ENCODE results near the gene CDH13.

The CDH13 gene

GRCh38 chr16:83464991-83465390 lies 838.2 kb downstream of the CDH13 start:
- H3F3A ChIP-seq (ENCODE audit: control insufficient read depth, insufficient read depth): no peaks in the 10 kb centered on the region
- TF ChIP-seq EZH2phosphoT487 (IDR thresholded peaks at IDR 0.05; ENCODE audit: borderline replicate concordance, low read length) (no peak), CTCF (IDR thresholded peaks at IDR 0.05; ENCODE audit: low read depth, low read length, poor library complexity, severe bottlenecking) (no peak)

DNA sequence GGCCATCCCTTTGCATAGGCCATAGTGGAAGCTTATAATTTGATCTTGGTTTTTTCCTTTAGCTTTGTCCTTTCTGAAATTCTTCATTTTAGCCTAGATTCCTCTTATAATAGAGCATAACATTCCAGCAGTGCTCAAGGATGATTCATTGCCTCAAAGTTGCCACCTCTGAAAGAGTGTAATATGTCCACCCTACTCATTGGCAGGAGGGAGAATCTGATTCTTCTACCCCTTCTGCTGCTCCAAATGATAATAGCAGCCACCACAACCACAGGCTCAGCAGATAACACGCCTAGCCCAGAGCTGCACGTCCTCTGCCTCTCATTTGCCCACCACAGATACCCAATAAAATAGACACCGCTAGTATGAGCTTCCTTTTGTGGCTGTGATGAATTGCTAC lies 843.6 kb downstream of the CDH13 start:
- H3K79me2 ChIP-seq (ENCODE audit: control insufficient read depth, low read length): no peaks in the 10 kb centered on the region
- no peak overlapping the region for H3K4me2 ChIP-seq (ENCODE audit: low read length)
- H3K27ac ChIP-seq (ENCODE audit: low read depth, low read length): no peak overlapping the region
- no peaks in the 10 kb centered on the region for H3F3A ChIP-seq (ENCODE audit: control insufficient read depth, insufficient read depth)
- no peaks in the 10 kb centered on the region for H4K20me1 ChIP-seq (ENCODE audit: control insufficient read depth, insufficient read depth, low read depth, low read length)
- no peaks in the 10 kb centered on the region for H3K27me3 ChIP-seq (ENCODE audit: control insufficient read depth, low read length)
- TF ChIP-seq EZH2phosphoT487 (IDR thresholded peaks at IDR 0.05; ENCODE audit: borderline replicate concordance, low read length): no peak
- TF ChIP-seq CTCF (IDR thresholded peaks at IDR 0.05; ENCODE audit: low read depth, low read length, poor library complexity, severe bottlenecking): no peak
- no peaks in the 10 kb centered on the region for H3K9me3 ChIP-seq (ENCODE audit: control insufficient read depth, insufficient read depth, low read length)
- H3K4me3 ChIP-seq (ENCODE audit: low read length): no peak overlapping the region
- H3K9me2 ChIP-seq (replicated peaks; ENCODE audit: control insufficient read depth, low read length): no peaks in the 10 kb centered on the region
- no peaks in the 10 kb centered on the region for H3K36me3 ChIP-seq (ENCODE audit: control insufficient read depth, low read length)
- no peaks in the 10 kb centered on the region for H3K4me1 ChIP-seq (ENCODE audit: control insufficient read depth, low read length)

More at GRCh38 chr16:83464991-83465390, 838.2 kb downstream of the CDH13 start:
- no peak overlapping the region for H3K4me3 ChIP-seq (ENCODE audit: low read length)
- no peaks in the 10 kb centered on the region for H3K27me3 ChIP-seq (ENCODE audit: control insufficient read depth, low read length)
- no peaks in the 10 kb centered on the region for H3K9me3 ChIP-seq (ENCODE audit: control insufficient read depth, insufficient read depth, low read length)
- no peak overlapping the region for H3K27ac ChIP-seq (ENCODE audit: low read depth, low read length)
- no peaks in the 10 kb centered on the region for H3K36me3 ChIP-seq (ENCODE audit: control insufficient read depth, low read length)
- H4K20me1 ChIP-seq (ENCODE audit: control insufficient read depth, insufficient read depth, low read depth, low read length): no peaks in the 10 kb centered on the region
- no peaks in the 10 kb centered on the region for H3K4me1 ChIP-seq (ENCODE audit: control insufficient read depth, low read length)
- no peaks in the 10 kb centered on the region for H3K9me2 ChIP-seq (replicated peaks; ENCODE audit: control insufficient read depth, low read length)
- H3K4me2 ChIP-seq (ENCODE audit: low read length): no peak overlapping the region
- H3K79me2 ChIP-seq (ENCODE audit: control insufficient read depth, low read length): no peaks in the 10 kb centered on the region

DNA sequence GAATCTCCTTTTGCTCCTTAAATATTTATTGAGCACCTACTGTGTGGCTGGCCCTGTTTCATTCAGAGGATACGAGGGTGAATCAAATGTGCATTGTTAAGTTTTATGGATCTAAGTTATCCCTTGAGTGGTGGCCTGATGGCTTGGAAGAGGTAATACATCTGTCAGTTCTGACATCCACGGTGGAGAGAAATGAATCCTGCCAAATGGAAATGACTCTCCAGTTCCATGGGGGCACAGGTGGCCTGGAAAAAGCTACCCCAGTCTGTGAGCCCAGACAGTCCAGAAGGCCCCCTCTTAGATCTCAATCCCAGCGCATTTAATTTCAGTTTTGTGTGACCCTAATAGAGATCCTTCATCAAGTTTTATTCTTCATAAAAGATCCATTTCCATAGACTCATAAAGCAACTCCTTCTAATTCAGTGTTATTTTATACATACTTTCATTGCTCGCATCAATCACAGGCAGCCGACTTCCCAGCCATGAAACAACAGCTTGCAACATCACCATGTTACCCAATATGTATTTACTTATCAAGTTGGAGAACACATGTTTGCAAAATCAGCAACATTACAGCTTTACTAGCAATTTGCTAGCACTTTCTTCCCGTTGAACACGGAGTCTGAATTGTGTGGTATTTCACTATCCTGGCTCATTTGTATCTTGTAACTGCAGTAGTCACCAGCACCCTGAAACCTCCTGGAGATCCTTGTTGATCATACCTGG lies 846.2 kb downstream of the CDH13 start:
- Histone ChIP-seq H3K9me3 (ENCODE audit: control insufficient read depth, insufficient read depth, low read length) (no peaks in the 10 kb centered on the region), H3K4me3 (ENCODE audit: low read length) (no peak overlapping the region), H3F3A (ENCODE audit: control insufficient read depth, insufficient read depth) (no peaks in the 10 kb centered on the region), H3K79me2 (ENCODE audit: control insufficient read depth, low read length) (no peaks in the 10 kb centered on the region), H3K27me3 (ENCODE audit: control insufficient read depth, low read length) (no peaks in the 10 kb centered on the region), H3K4me2 (ENCODE audit: low read length) (no peak overlapping the region), H4K20me1 (ENCODE audit: control insufficient read depth, insufficient read depth, low read depth, low read length) (no peaks in the 10 kb centered on the region), H3K4me1 (ENCODE audit: control insufficient read depth, low read length) (no peaks in the 10 kb centered on the region), H3K36me3 (ENCODE audit: control insufficient read depth, low read length) (no peaks in the 10 kb centered on the region), H3K9me2 (replicated peaks; ENCODE audit: control insufficient read depth, low read length) (no peaks in the 10 kb centered on the region), H3K27ac (ENCODE audit: low read depth, low read length) (no peak overlapping the region)
- no peak for TF ChIP-seq EZH2phosphoT487 (IDR thresholded peaks at IDR 0.05; ENCODE audit: borderline replicate concordance, low read length)
- no peak for TF ChIP-seq CTCF (IDR thresholded peaks at IDR 0.05; ENCODE audit: low read depth, low read length, poor library complexity, severe bottlenecking)

Measured in DOHH2 (cell line).